H1 (cell line): ENCODE results near the gene COMMD7. TPM values are rescaled to one million over a fixed set of nuclear protein-coding genes. Genes with fewer than 3 reads are reported as not detected.

Experiments used
- CTCF ChIA-PET: fragments of 300-600 bp; sonication (Branson Sonifier 250); formaldehyde crosslinking; loops from one replicate; lab custom pipeline; 2021; ENCODE audit not compliant: partially characterized antibody; lab: Charles Lee
- POLR2A ChIA-PET: fragments of 300-600 bp; sonication (Branson Sonifier 250); formaldehyde crosslinking; loops from one replicate; lab custom pipeline; 2021; ENCODE audit warnings: inconsistent platforms; ENCODE audit not compliant: partially characterized antibody; lab: Charles Lee
- DNase-seq, 2 experiments: peaks; one replicate each; pipeline versions ENCODE4 v3.0.0 to v3.0.0-alpha.2; 2010 to 2022; ENCODE audit warnings: low spot score in 2 of 2, low read depth in 1 of 2, mixed read lengths in 1 of 2
- FAIRE-seq: peaks from 2 replicates; lab custom pipeline; 2011; peaks lifted over from hg19 to GRCh38; lab: Jason Lieb, UNC
- H2AFZ ChIP-seq: 2 replicates; pipeline ENCODE4 v1.8.1; 2012; ENCODE audit warnings: low read length, inconsistent platforms
- H2AK5ac ChIP-seq: 2 replicates; pipeline ENCODE4 v1.6.1; 2013; ENCODE audit warnings: low read depth, low read length
- H2BK120ac ChIP-seq: replicated peaks from 2 replicates; pipeline ENCODE3; 2013; ENCODE audit warnings: low read depth, low read length, inconsistent platforms
- H2BK12ac ChIP-seq: 2 replicates; pipeline ENCODE4 v1.6.1; 2013; ENCODE audit warnings: low read depth, low read length
- H2BK15ac ChIP-seq: 2 replicates; pipeline ENCODE4 v1.6.1; 2013; ENCODE audit warnings: low read length
- H2BK20ac ChIP-seq: 2 replicates; pipeline ENCODE4 v1.6.1; 2013; ENCODE audit warnings: low read length
- H2BK5ac ChIP-seq: 2 replicates; pipeline ENCODE4 v1.6.1; 2013; ENCODE audit warnings: low read depth, low read length
- H3K14ac ChIP-seq: 2 replicates; pipeline ENCODE4 v1.6.1; 2013; ENCODE audit warnings: inconsistent platforms; ENCODE audit not compliant: insufficient read length
- H3K18ac ChIP-seq: 2 replicates; pipeline ENCODE4 v1.6.1; 2013; ENCODE audit warnings: low read length; ENCODE audit errors: extremely low read depth
- H3K23ac ChIP-seq: 2 replicates; pipeline ENCODE4 v1.6.1; 2013; ENCODE audit warnings: inconsistent platforms; ENCODE audit not compliant: insufficient read length
- H3K23me2 ChIP-seq: 2 replicates; pipeline ENCODE4 v1.6.1; 2013; ENCODE audit warnings: low read depth, low read length
- H3K27ac ChIP-seq: 2 replicates; pipeline ENCODE4 v1.6.1; 2011; ENCODE audit warnings: low read depth, low read length, inconsistent platforms
- H3K27me3 ChIP-seq, 4 experiments: replicated peaks in 1 of 4; 1 replicate in 1 of 4; 2 replicates in 3 of 4; pipeline versions ENCODE4 v1.6.1 to v1.8.1; 2011 to 2013; ENCODE audit warnings: low read length in 3 of 4, mild to moderate bottlenecking in 3 of 4, inconsistent platforms in 2 of 4, mixed read lengths in 2 of 4, moderate library complexity in 1 of 4; ENCODE audit not compliant: control insufficient read depth in 3 of 4, insufficient read depth in 3 of 4; ENCODE audit errors: extremely low read depth in 1 of 4
- H3K36me3 ChIP-seq, 4 experiments: 2 replicates each; pipeline versions ENCODE4 v1.6.1 to v1.8.1; 2011 to 2013; ENCODE audit warnings: mild to moderate bottlenecking in 4 of 4, low read length in 3 of 4, moderate library complexity in 2 of 4, control low read depth in 1 of 4, inconsistent platforms in 1 of 4; ENCODE audit not compliant: insufficient read depth in 4 of 4, control insufficient read depth in 2 of 4
- H3K4ac ChIP-seq: replicated peaks from 2 replicates; pipeline ENCODE3; 2013; ENCODE audit warnings: low read length, low read depth, mixed read lengths, inconsistent platforms; ENCODE audit not compliant: insufficient read length
- H3K4me1 ChIP-seq, 4 experiments: replicated peaks in 1 of 4; 1 replicate in 1 of 4; 2 replicates in 3 of 4; pipeline versions ENCODE4 v1.6.1 to v1.8.1; 2011 to 2013; ENCODE audit warnings: low read length in 3 of 4, inconsistent platforms in 2 of 4, mixed read lengths in 1 of 4; ENCODE audit not compliant: insufficient read depth in 4 of 4, control insufficient read depth in 3 of 4
- H3K4me2 ChIP-seq, 2 experiments: 2 replicates each; pipeline versions ENCODE4 v1.6.1 to v1.8.1; 2011 to 2013; ENCODE audit warnings: low read depth in 2 of 2, low read length in 2 of 2, control low read depth in 1 of 2, inconsistent platforms in 1 of 2, mild to moderate bottlenecking in 1 of 2; ENCODE audit not compliant: insufficient read depth in 1 of 2
- H3K4me3 ChIP-seq, 4 experiments: fragments of 200-600, 300-600 bp in 1 of 4; sonication (generic), shearing (Covaris generic), sonication (Bioruptor Twin) in 1 of 4; 2 replicates each; pipeline versions ENCODE4 v1.5.1 to v1.8.1; 2011 to 2016; ENCODE audit warnings: low read length in 4 of 4, low read depth in 3 of 4, control low read depth in 2 of 4, inconsistent platforms in 2 of 4, mild to moderate bottlenecking in 2 of 4, mixed read lengths in 1 of 4, moderate library complexity in 1 of 4; ENCODE audit not compliant: insufficient read depth in 2 of 4; ENCODE audit errors: extremely low read depth in 1 of 4
- H3K56ac ChIP-seq: replicated peaks from 2 replicates; pipeline ENCODE3; 2013; ENCODE audit warnings: low read depth, mild to moderate bottlenecking, mixed read lengths, low read length, inconsistent platforms; ENCODE audit not compliant: insufficient read length
- H3K79me1 ChIP-seq: 2 replicates; pipeline ENCODE4 v1.6.1; 2013; ENCODE audit warnings: low read depth, low read length, control low read depth
- H3K79me2 ChIP-seq, 2 experiments: 2 replicates each; pipeline versions ENCODE4 v1.6.1 to v1.8.1; 2012 to 2013; ENCODE audit warnings: low read length in 2 of 2, mild to moderate bottlenecking in 2 of 2, inconsistent platforms in 1 of 2; ENCODE audit not compliant: insufficient read depth in 2 of 2, control insufficient read depth in 1 of 2
- H3K9ac ChIP-seq, 4 experiments: replicated peaks in 1 of 4; 1 replicate in 1 of 4; 2 replicates in 3 of 4; pipeline versions ENCODE4 v1.6.1 to v1.8.1; 2011 to 2013; ENCODE audit warnings: low read depth in 3 of 4, low read length in 3 of 4, control low read depth in 2 of 4, mild to moderate bottlenecking in 2 of 4, moderate library complexity in 2 of 4, inconsistent platforms in 1 of 4; ENCODE audit errors: extremely low read depth in 1 of 4
- H3K9me3 ChIP-seq, 2 experiments: 2 replicates each; pipeline versions ENCODE4 v1.6.1 to v1.8.1; 2012 to 2013; ENCODE audit warnings: mild to moderate bottlenecking in 2 of 2, moderate library complexity in 2 of 2, control low read depth in 1 of 2, inconsistent platforms in 1 of 2, low read depth in 1 of 2, low read length in 1 of 2, mixed read lengths in 1 of 2; ENCODE audit not compliant: insufficient read depth in 2 of 2
- H4K20me1 ChIP-seq, 2 experiments: replicated peaks in 1 of 2; 2 replicates each; pipeline versions ENCODE3 to v1.8.1; 2011 to 2013; ENCODE audit warnings: inconsistent platforms in 2 of 2, low read length in 2 of 2, mild to moderate bottlenecking in 1 of 2; ENCODE audit not compliant: insufficient read depth in 2 of 2, control insufficient read depth in 1 of 2
- H4K5ac ChIP-seq: 2 replicates; pipeline ENCODE4 v1.6.1; 2013; ENCODE audit warnings: low read length, low read depth, mixed read lengths, inconsistent platforms; ENCODE audit not compliant: insufficient read length
- H4K8ac ChIP-seq: 2 replicates; pipeline ENCODE4 v1.8.0; 2013; ENCODE audit warnings: mild to moderate bottlenecking, moderate library complexity, low read length, inconsistent platforms; ENCODE audit not compliant: insufficient read depth; ENCODE audit errors: extremely low read depth
- H4K91ac ChIP-seq: replicated peaks from 2 replicates; pipeline ENCODE3; 2013; ENCODE audit warnings: low read length, mixed read lengths, inconsistent platforms; ENCODE audit not compliant: insufficient read length
- BRCA1 ChIP-seq: IDR thresholded peaks from 2 replicates; pipeline ENCODE4 v1.6.1; 2012; ENCODE audit warnings: low read depth, low read length, improper control_type of control experiment
- HDAC2 ChIP-seq, 2 experiments: fragments of 300-600 bp in 1 of 2; sonication (generic) in 1 of 2; IDR thresholded peaks; 2 replicates each; pipeline ENCODE4 v1.6.1; 2011 to 2012; ENCODE audit warnings: low read depth in 2 of 2, low read length in 2 of 2, mild to moderate bottlenecking in 2 of 2, moderate library complexity in 2 of 2, borderline replicate concordance in 1 of 2, inconsistent platforms in 1 of 2
- KDM1A ChIP-seq: fragments of 200-600, 300-600 bp; sonication (generic); IDR thresholded peaks from 2 replicates; pipeline ENCODE4 v1.7.1; 2016; ENCODE audit warnings: mild to moderate bottlenecking, low read length, borderline replicate concordance
- NANOG ChIP-seq: IDR thresholded peaks from 2 replicates; pipeline ENCODE4 v1.6.1; 2011; ENCODE audit warnings: low read length, low read depth, mild to moderate bottlenecking, inconsistent platforms; ENCODE audit not compliant: insufficient read depth, poor library complexity, severe bottlenecking
- SP1 ChIP-seq: IDR thresholded peaks from 2 replicates; pipeline ENCODE4 v1.6.1; 2011; ENCODE audit warnings: low read depth, low read length
- SP2 ChIP-seq: IDR thresholded peaks from 2 replicates; pipeline ENCODE4 v1.6.1; 2012; ENCODE audit warnings: mild to moderate bottlenecking, low read length, inconsistent platforms
- TBP ChIP-seq: IDR thresholded peaks from 2 replicates; pipeline ENCODE4 v1.6.1; 2011; ENCODE audit warnings: low read depth, low read length, improper control_type of control experiment
- WGBS, 2 experiments: shearing (Covaris generic) in 1 of 2; methylation state at CpG; one replicate each; pipeline versions ENCODE4 v1.1.6 to v1.1.7; 2013 to 2015; ENCODE audit warnings: low lambda C conversion rate in 2 of 2, mixed read lengths in 2 of 2, inconsistent platforms in 1 of 2, low coverage in 1 of 2, missing lambda C conversion rate in 1 of 2; ENCODE audit not compliant: insufficient replicate concordance in 2 of 2, insufficient coverage in 1 of 2, insufficient read length in 1 of 2; ENCODE audit errors: extremely low coverage in 1 of 2, missing lambda C conversion rate in 1 of 2; 5-methylcytosine and 5-hydroxymethylcytosine counted together
- polyA plus RNA-seq, 7 experiments: library from polyadenylated mRNA; depleted of rRNA in 3 of 7; stranded (reverse) in 5 of 7; unstranded in 2 of 7; fragments of >200 nt in 5 of 7; fragments of 200-250 nt in 2 of 7; gene quantifications; 1 replicate in 5 of 7; 2 replicates in 1 of 7; 4 replicates in 1 of 7; pipeline versions ENCODE4 v1.2.1 to v1.2.3, GENCODE V29; 2011 to 2013; ENCODE audit warnings: missing spikeins in 2 of 7, mixed read lengths in 2 of 7
- total RNA-seq: library from RNA; stranded (reverse); fragmentation: NEBNext Ultra II Directional; extraction: Animal tissue kit (Norgen Biotek cat#: 25700); gene quantifications from 2 replicates; pipeline ENCODE4 v1.2.1, GENCODE V29; 2021

Gene COMMD7
- total and polyA plus RNA-seq, 2 of the 8 experiments (the other 6 are each of a cell fraction or from before 2014, with no cell fraction given), result 39.4 to 48.9 TPM

- Histone ChIP-seq H4K8ac (no peak overlapping the region; the same call in 1 of the 2 replicates), H3K4me1 (peaks cover 19 to 33% (median 29%) of the 10 kb centered on the region in 4 experiments), H4K5ac (peak overlapping the region; percentile 54), H2AK5ac (peak overlapping the region; percentile 85), H2BK12ac (peak overlapping the region; percentile 94), H3K56ac (peak overlapping the region; percentile 10), H3K79me2 (no peaks in the 10 kb centered on the region), H3K23ac (no peak overlapping the region), H4K91ac (peak overlapping the region; percentile 92), H3K4me2 (peak overlapping the region; percentile 44 to 52), H3K9me3 (no peaks in the 10 kb centered on the region), H3K23me2 (peaks cover 1% of the 10 kb centered on the region; the same call in 1 of the 2 replicates), H2BK5ac (peak overlapping the region; percentile 98), H4K20me1 (no peaks in the 10 kb centered on the region), H3K79me1 (no peaks in the 10 kb centered on the region), H3K14ac (no peak overlapping the region), H3K9ac (no peak overlapping the region), H3K27me3 (no peaks in the 10 kb centered on the region), H2AFZ (no peak overlapping the region), H2BK20ac (peak overlapping the region; percentile 97), H3K4me3 (peak overlapping the region in 1 of 4 experiments; percentile 35; a peak in 3 of 8 replicates), H2BK120ac (peak overlapping the region; percentile 100), H3K36me3 (no peaks in the 10 kb centered on the region), H3K18ac (peak overlapping the region; percentile 93), H3K27ac (peak overlapping the region; percentile 80), H3K4ac (peak overlapping the region; percentile 61), H2BK15ac (no peak overlapping the region)
- CTCF ChIA-PET, result interaction anchor here (0.7 kb wide), 1 partner anchor 78 kb away, joined by 3 read pairs; the partner anchor contains the start of gene C20orf203
- peak; percentile 58 for FAIRE-seq
- DNase-seq, result no peak
- POLR2A ChIA-PET, result interaction anchor here (1.0 to 4.8 kb wide), 5 partner anchors 9 to 14 kb away, joined by 3 to 50 read pairs (median 12); partner anchors contain the start of gene DNMT3B
- WGBS, 2 experiments, result 8% methylated on average over 6 of the region's 6 CpGs; no CpG with 5 or more reads in 1 of the 2 experiments
- TF ChIP-seq BRCA1 (no peak), KDM1A (peak; percentile 66; the same call in 1 of the 2 replicates), NANOG (peak; percentile 94), TBP (0 out of 2 replicates have a peak, but pooled peaks have one; percentile 39), HDAC2 (IDR thresholded peaks at IDR 0.05; ENCODE audit: borderline replicate concordance in 1 of 2, low read depth in 2 of 2, low read length in 2 of 2) (peak in 1 of 2 experiments; percentile 64; a peak in 2 of 4 replicates), SP1 (peak; percentile 60; the same call in 1 of the 2 replicates), SP2 (no peak)
Observed at GRCh38 chr20:32751702-32752457, 8.6 kb upstream of the COMMD7 start.
